GM23248 (cell line): ENCODE data around the gene FOXB1.

Source experiments
- EZH2 ChIP-seq: fragments of 200-600 bp; sonication (generic); IDR thresholded peaks from 2 replicates; pipeline ENCODE4 v1.6.1; 2018; ENCODE audit warnings: antibody characterized with exemption, mild to moderate bottlenecking; ENCODE audit not compliant: insufficient read depth, poor library complexity, severe bottlenecking
- EZH2phosphoT487 ChIP-seq: fragments of 200-600 bp; sonication (generic); IDR thresholded peaks from 2 replicates; pipeline ENCODE4 v1.6.1; 2018; ENCODE audit warnings: antibody characterized with exemption, moderate library complexity, mild to moderate bottlenecking, low read depth; ENCODE audit not compliant: insufficient read depth

DNA sequence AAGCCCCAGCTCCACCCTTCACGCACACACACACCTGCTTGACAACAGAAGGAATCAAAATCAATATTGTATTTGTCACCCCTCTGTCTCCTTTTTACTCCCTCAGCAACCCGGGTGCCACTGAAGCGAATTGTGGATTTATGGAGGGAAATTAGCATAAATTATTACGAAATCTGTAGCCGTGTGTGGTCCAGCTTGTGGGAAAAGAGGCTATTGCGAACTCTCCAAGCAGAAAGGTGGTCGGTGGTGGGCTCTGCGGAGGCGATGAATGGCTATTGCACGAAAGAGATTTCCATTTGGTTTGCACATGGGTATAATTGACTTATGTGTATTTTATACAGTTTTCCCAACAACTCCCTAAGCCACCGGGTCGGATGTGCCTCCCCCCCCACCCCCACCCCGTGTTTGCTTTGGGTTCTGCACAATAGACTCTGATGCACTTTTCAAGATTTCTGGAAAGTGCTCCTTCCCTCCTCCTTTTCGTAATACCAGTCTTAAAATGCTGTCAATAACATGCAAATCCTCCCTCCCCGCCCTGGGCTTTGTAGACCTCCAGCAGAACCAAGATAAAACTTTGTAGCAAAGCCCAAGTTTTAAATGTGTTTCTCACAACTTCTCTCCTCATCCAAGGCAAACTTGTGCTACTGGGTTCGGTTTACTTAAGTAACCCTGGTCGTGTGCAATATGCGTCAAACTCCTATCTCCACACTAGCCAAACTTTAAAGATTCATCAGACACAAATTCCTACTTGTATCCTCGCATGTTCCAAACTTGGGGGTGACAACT is 3.1 kb upstream of the FOXB1 start:
- TF ChIP-seq EZH2phosphoT487 (no peak), EZH2 (no peak)
